ENCODE data around the gene DOCK3. TPM values are rescaled to one million over a fixed set of nuclear protein-coding genes. Genes with fewer than 3 reads are reported as not detected.
"Not testable (repeated sequence)": the region's sequence is repeated elsewhere in the genome, so short reads cannot be mapped to it uniquely, and the experiment has no call there.

DOCK3 gene
- total RNA-seq, 4 donors from 2014 or later, result 5.5 to 10.0 (median 8.7) TPM

DNA sequence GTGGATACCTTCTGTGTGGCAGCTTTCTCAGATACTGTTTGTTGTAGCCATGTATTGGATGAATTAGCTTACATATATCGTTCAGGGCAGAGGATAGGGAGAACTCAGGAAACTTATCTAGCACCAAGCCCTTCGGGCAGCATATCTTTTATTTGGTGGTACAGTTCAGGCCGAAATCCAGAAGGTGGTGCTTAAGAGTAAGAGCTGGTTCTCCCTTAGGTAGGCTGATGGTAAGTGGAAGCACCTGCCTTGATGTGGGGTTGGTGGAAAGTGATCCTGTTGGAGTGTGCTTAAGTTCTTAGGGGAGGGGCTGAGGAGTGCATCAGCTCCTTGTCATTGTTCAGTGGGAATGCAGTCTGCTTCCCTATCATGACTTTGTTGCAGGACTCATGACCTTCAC, 187.5 kb downstream of the DOCK3 start:
- Histone ChIP-seq H3K27me3 (no peaks in the 10 kb centered on the region), H3K4me3 (no peak overlapping the region)
- WGBS, 2 donors (ENCODE audit: low coverage in 1 of 2), result 79% methylated on average over 2 of the region's 3 CpGs; no CpG with 5 or more reads in 1 of the 2 donors

GRCh38 chr3:50873376-50874157, 198.8 kb downstream of the DOCK3 start:
- Histone ChIP-seq H3K4me1 (peaks cover 0 to 10% (median 5%) of the 10 kb centered on the region in 3 donors), H3K27me3 (no peaks in the 10 kb centered on the region), H3K36me3 (no peaks in the 10 kb centered on the region), H3K4me3 (no peak overlapping the region), H3K9me3 (no peaks in the 10 kb centered on the region), H3K27ac (no peak overlapping the region)
- TF ChIP-seq EP300 (IDR thresholded peaks at IDR 0.05), result no peak
- no peak for TF ChIP-seq CTCF (IDR thresholded peaks at IDR 0.05)
- TF ChIP-seq POLR2A (IDR thresholded peaks at IDR 0.05), result no peak
- TF ChIP-seq POLR2AphosphoS5 (IDR thresholded peaks at IDR 0.05), result no peak
- 72 to 79% methylated on average over 3 of the region's 3 CpGs for WGBS, 2 donors (ENCODE audit: low coverage in 1 of 2)
- no peak for ATAC-seq

More for the DNA sequence above, 187.5 kb downstream of the DOCK3 start:
- H3K9me3 ChIP-seq, result peaks cover 0 to 15% (median 0%) of the 10 kb centered on the region in 3 donors
- no peaks in the 10 kb centered on the region for H3K36me3 ChIP-seq
- TF ChIP-seq POLR2A (IDR thresholded peaks at IDR 0.05), result no peak
- TF ChIP-seq EP300 (IDR thresholded peaks at IDR 0.05), result no peak
- no peak for TF ChIP-seq POLR2AphosphoS5 (IDR thresholded peaks at IDR 0.05)
- no peak for TF ChIP-seq CTCF (IDR thresholded peaks at IDR 0.05)
- no peak for ATAC-seq
- H3K4me1 ChIP-seq, result peaks cover 0 to 7% (median 0%) of the 10 kb centered on the region in 3 donors
- no peak overlapping the region for H3K27ac ChIP-seq

DNA sequence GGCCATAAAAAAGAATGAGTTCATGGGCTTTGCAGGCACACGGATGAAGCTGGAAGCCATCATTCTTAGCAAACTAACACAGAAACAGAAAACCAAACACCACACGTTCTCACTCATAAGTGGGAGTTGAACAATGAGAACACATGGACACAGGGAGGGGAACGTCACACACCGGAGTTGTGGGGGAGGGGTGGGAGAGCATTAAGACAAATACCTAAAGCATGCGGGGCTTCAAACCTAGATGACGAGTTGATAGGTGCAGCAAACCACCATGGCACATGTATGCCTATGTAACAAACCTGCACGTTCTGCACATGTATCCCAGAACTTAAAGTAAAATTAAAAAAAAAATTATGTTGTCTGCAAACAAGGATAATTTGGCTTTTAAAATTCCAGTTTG, 200.1 kb downstream of the DOCK3 start:
- not testable (repeated sequence) for H3K9me3 ChIP-seq, H3K4me3 ChIP-seq, ATAC-seq, H3K27ac ChIP-seq, H3K36me3 ChIP-seq, H3K27me3 ChIP-seq
- 47 to 63% methylated on average over 4 to 7 of the region's 7 CpGs for WGBS, 2 donors (ENCODE audit: low coverage in 1 of 2)
- H3K4me1 ChIP-seq, result peaks cover 0 to 10% (median 5%) of the 10 kb centered on the region in 3 donors

GRCh38 chr3:50876947-50877346, 202.2 kb downstream of the DOCK3 start:
- no peaks in the 10 kb centered on the region for H3K27me3 ChIP-seq
- H3K4me3 ChIP-seq, result no peak overlapping the region
- WGBS, 2 donors (ENCODE audit: low coverage in 1 of 2), result 22 to 32% methylated on average over 2 of the region's 2 CpGs
- H3K36me3 ChIP-seq, result no peaks in the 10 kb centered on the region
- H3K27ac ChIP-seq, result no peak overlapping the region
- TF ChIP-seq POLR2A (IDR thresholded peaks at IDR 0.05) (no peak), CTCF (IDR thresholded peaks at IDR 0.05) (no peak), POLR2AphosphoS5 (IDR thresholded peaks at IDR 0.05) (no peak), EP300 (IDR thresholded peaks at IDR 0.05) (no peak)
- H3K9me3 ChIP-seq, result no peaks in the 10 kb centered on the region
- ATAC-seq, result no peak
- peaks cover 0 to 10% (median 5%) of the 10 kb centered on the region in 3 donors for H3K4me1 ChIP-seq

- not testable (repeated sequence) for ATAC-seq, H3K36me3 ChIP-seq, H3K4me1 ChIP-seq, H3K4me3 ChIP-seq, H3K27ac ChIP-seq, H3K9me3 ChIP-seq, H3K27me3 ChIP-seq
- WGBS, 2 donors (ENCODE audit: low coverage in 1 of 2), result 56% methylated on average over 1 of the region's 1 CpG; no CpG with 5 or more reads in 1 of the 2 donors
Observed at GRCh38 chr3:50882733-50883132, 208.0 kb downstream of the DOCK3 start.

DNA sequence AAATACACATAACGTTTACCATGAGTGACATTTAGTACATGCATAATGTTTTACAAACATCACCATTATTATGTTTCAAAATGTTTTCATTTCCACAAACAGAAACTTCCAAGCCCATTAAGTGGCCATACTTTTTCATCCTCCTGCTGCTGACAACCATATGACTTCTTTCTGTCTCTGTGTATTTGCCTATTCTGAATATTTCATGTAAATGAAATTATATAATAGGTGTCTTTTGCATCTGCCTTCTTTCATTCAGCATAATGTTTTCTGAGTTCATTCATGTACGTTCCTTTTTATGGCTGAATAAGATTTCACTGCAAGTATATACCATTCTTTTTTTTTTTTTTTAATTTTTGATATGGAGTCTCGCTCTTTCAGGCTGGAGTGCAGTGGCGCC, 209.0 kb downstream of the DOCK3 start:
- Histone ChIP-seq H3K27ac (no peak overlapping the region), H3K4me1 (no peaks in the 10 kb centered on the region), H3K36me3 (no peaks in the 10 kb centered on the region), H3K27me3 (no peaks in the 10 kb centered on the region), H3K4me3 (no peak overlapping the region), H3K9me3 (peaks cover 0 to 10% (median 0%) of the 10 kb centered on the region in 3 donors)
- no peak for ATAC-seq
- WGBS, 2 donors (ENCODE audit: low coverage in 1 of 2), result 89 to 90% methylated on average over 3 of the region's 4 CpGs
- no peak for TF ChIP-seq EP300 (IDR thresholded peaks at IDR 0.05)
- no peak for TF ChIP-seq CTCF (IDR thresholded peaks at IDR 0.05)
- no peak for TF ChIP-seq POLR2A (IDR thresholded peaks at IDR 0.05)
- no peak for TF ChIP-seq POLR2AphosphoS5 (IDR thresholded peaks at IDR 0.05)

All from gastroesophageal sphincter (tissue), 4 donors.